Right ventricle myocardium superior (tissue), 1 donor: ENCODE results near the gene THUMPD3. TPM values are rescaled to one million over a fixed set of nuclear protein-coding genes. Genes with fewer than 3 reads are reported as not detected.

Source experiments
- ATAC-seq: fragments of 200-7000 bp; cut with Tn5 transposase; one replicate; pipeline ENCODE4 v1.9.1; 2020; ENCODE audit warnings: mild to moderate bottlenecking; ENCODE audit not compliant: poor library complexity
- DNase-seq: peaks from one replicate; pipeline ENCODE4 v3.0.0-alpha.2; 2020
- intact Hi-C: fragments of 100-400 bp; cut with DNase I; formaldehyde crosslinking; loops from one replicate; pipeline ENCODE4 v1.11.2; 2022
- total RNA-seq: library from RNA; stranded (reverse); fragmentation: NEBNext Ultra II Directional; extraction: Animal tissue kit (Norgen Biotek cat#: 25700); gene quantifications from one replicate; pipeline ENCODE4 v1.2.1, GENCODE V29; 2021
- donor health status: DM: no; HTN: yes; CAD: no; lungs with severe emphysema.

Gene THUMPD3
- total RNA-seq, 1 donor from 2014 or later: 52.9 TPM

DNA sequence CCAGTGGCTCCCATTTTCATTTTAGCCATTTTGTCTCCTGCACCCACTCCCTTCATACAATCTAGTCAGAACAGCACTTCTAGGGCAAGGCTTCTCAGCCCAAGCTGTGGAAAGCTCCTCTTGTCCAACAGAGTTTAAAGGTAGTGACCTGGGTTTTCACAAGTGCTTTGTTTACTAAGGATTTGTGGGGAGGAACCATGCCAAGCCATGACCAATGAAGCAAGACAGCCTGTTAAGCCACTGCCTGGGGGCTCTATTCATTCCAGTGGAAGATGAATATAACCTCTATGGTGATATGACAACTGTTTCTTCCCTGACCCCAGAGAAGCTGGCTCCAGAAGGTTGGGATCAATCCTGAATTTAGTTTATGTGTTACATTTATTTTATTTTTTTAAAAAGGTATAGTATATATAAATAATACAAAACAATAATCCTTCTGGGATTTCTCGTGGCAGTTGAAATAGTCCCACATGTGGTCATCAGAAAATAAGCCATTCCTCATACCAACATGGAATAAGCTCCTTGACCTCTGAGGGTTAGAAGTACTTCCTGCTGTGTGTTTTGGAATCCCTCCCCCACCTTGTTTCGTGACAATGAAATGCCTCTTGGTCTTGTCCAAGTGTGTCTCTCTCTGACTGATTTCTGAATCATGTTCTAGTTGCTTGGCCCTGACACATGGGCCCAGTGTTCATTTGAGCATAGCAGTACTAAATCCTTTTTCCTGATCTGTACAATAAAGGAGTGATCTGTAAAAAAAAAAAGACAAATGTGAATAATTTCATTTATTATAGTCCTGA, 13.3 kb upstream of the THUMPD3 start:
- intact Hi-C loops: no loop called here

DNA sequence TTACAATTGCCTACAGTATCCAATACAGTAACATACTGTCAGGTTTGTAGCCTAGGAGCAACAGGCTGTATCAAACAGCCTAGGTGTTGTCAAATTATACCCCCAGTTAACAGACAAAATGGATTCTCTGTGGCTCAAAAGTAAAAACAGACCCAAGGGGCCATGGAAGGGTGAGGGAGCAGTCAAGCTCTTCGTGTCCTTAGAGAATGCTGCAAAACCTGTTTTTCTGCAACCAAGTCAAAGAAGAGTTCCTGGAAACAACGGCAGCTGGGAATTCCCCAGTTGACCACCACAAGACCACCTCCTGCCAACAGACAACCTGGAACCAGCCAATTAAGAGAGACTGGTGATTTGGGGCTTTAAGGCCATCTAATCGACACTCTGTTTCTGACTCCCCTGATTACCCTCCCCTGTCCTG, 11.1 kb upstream of the THUMPD3 start:
- ATAC-seq (no peak), DNase-seq (no peak)
- intact Hi-C loops: no loop called here

More for the DNA sequence above, 13.3 kb upstream of the THUMPD3 start:
- no peak for DNase-seq
- ATAC-seq: no peak

DNA sequence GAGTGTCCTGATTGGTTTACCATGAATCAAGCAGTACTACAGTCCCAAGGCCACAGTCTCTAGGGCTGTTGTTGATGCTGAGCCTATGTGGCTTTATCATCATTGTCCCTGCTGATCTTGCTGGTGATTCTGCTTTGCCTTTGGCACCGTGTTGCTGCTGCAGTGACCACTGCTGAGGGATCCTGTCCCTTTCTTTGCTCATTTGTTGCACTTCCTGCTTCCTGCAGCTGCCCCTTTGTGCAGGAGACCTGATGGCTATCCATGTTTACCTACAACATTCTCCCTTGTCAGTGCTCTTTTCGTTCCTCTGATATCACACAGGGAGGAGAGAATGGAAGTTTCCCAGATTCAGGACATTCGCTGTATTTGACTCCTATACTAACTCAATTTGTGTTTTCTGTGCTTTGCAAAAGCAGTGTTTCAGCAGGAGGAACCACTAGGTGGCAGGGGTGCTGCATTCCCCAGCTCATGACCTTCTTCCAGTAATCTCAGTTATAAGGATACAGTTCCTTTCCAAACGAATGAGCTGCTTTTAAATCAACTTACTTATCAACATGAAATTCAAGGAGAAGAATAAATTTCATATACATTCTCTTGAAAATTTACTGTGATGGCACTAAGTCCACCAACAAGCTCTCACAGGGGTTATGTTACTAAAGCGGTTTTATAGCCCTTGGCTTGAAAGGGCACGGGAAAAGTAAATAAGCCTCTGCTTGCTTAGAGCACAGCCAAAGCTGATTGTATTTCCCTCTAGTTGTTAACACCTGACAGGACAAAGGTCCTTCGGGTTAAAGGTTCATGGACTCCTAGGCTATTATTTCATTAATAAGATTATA, 9.7 kb upstream of the THUMPD3 start:
- DNase-seq (peak; percentile 74), ATAC-seq (peak; percentile 89)
- intact Hi-C loops: no loop called here

DNA sequence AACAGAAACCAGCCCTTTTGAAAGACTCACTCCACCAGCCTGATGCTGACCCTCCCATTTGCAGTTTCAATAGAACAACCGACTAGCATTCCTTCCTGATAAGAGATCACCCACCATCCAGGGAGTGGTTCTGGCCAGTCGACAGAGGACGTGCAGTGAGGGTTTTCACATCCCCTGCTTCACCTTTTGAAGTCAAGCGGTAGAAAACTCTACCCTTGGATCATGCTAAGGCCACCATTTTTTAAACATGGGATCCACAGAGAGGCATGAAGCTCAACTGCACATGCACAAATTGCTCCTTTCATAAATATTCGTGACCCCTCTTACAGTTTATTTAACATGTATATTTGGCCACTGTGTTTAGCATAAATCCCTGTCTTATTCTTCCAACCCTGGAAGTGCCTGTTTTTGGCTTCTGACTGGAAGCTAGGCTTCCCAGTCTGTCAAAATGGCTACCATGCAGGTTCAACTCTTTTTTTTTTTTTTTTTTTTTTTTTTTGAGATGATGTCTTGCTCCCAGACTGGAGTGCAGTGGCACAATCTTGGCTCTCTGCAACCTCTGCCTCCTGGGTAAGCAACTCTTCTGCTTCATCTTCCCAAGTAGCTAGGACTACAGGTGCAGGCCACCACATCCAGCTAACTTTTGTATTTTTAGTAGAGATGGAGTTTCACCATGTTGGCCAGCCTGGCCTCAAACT, 1.0 kb upstream of the THUMPD3 start:
- no peak for DNase-seq
- no peak for ATAC-seq
- intact Hi-C loops: loop anchor here (5.0 kb wide), 1 partner anchor 60 kb away; no protein-coding TSS in a partner anchor

DNA sequence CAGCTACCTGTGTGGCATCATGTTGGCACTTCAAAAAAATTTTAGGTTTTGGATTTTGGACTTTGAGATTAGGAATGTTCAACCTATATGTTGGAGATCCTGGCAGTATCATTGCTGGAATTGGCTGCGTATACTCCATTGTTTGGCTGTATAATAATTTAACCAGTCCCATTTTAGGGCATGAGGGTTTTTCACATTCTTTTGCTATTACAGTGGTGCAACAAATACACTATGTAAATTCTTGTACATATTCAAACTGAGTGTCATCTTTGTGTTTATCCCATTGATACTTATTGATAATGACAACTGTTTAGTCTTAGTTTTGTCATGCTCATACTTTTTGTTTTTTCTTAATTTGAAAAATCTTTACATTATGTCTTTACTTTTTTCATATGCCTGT, 6.7 kb downstream of the THUMPD3 start:
- DNase-seq (no peak), ATAC-seq (no peak)
- intact Hi-C loops: no loop called here

DNA sequence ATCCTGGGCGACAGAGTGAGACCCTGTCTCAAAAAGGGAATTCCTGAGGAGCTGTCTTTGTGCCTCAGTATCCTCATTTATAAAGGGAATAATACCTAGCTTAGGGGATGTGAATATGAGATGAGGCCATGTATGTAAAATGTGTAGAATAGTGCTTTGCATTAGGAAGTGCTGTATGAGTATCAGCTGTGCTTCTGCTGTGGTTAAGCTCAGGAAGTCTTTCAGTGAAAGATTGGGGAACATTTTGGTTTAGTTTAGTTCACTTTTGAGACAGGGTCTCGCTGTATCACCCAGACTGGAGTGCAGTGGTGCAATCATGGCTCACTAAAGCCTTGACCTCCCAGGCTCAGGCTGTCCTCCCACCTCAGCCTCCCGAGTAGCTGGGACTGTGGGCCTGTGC, 10.6 kb downstream of the THUMPD3 start:
- intact Hi-C loops: no loop called here
- DNase-seq (no peak), ATAC-seq (no peak)

DNA sequence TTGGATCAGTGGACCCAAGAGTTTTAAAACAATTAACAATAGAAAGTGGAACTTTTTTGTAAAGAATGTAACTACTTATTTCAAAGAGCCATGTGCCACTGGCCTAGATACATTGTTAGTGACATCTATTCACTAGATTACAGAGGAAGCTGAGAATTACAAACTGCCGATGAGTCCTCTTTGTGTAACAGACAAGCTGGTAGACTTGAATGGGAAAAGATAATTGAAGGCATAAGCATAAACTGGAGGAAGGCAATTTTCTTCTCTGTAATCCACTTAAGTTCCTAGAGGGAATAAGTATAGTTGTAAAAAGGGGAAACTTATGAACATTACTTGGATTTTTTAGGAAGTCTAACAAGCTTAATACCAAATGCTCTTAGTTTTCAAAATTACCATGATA, 15.1 kb downstream of the THUMPD3 start:
- ATAC-seq: no peak
- DNase-seq: no peak
- intact Hi-C loops: loop anchor here (5.0 kb wide), 1 partner anchor 74 kb away; no protein-coding TSS in a partner anchor

DNA sequence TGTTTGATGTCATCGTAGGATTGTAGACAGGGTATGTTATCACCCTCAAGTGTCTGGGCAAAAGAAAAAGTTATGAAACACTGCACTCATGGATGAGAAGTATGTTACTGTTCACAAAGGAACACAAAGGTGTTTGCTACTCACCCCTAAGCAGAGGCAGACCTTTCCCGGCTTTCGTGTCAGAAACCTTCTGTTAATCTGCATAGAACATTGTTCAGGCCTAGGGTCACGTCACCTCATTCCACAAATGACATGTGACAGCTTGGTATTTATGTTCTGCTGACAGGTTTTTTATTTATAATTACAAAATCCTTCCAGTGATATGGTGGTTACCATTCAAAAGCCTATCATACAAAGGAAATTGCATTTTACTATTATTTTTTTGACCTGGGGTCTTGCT, 16.5 kb downstream of the THUMPD3 start:
- ATAC-seq (no peak), DNase-seq (no peak)
- intact Hi-C loops: loop anchor here (5.0 kb wide), 1 partner anchor 73 kb away; no protein-coding TSS in a partner anchor

DNA sequence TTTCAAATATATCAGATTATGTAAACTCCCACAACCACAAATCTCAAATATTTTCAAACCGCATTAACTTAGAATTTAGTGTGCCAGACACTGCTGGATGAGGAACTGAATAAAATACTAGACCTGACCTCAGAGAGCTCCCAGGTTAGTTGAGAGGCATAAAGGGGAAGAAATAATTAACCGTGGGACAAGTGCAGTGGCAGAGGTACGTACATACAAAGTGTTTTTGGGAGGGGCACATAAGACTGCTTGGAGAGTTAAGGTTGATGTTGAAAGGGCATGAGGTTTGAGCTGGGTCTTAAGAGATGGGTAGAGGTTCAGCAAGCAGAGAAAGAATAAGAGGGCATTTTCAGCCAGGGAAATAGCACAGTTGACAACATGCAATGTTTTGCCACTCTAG, 17.2 kb downstream of the THUMPD3 start:
- no peak for ATAC-seq
- intact Hi-C loops: no loop called here

DNA sequence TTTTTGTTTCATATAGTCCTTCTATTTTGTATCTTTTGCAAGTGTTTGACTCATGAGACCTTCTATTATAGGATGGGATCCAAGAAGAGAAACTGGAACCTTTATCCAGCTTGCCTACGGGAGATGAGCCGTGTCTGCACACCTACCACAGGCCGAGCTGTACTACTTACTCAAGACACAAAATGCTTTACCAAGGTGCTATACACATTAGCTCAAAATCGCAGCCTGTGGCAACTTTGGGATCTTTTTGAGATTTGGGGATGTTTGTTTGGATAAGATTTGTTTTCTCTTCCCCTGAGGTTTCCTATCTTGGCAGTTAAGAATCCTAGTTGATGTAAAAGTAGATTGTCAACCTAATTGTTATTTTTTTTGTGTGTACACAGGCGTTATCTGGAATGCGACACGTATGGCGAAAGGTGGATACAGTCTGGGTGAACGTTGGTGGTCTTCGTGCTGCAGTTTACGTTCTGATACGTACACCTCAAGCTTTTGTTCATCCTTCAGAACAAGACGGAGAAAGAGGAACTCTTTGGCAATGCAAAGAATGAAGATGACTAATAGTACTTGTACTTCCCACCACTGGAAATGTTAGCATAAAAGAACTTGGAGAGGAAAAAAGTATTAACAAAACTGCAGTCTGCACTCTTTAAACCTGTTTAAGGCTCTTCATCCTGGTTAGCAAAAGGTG, 21.4 kb downstream of the THUMPD3 start:
- no peak for DNase-seq
- intact Hi-C loops: no loop called here
- no peak for ATAC-seq

More for the DNA sequence above, 17.2 kb downstream of the THUMPD3 start:
- no peak for DNase-seq

DNA sequence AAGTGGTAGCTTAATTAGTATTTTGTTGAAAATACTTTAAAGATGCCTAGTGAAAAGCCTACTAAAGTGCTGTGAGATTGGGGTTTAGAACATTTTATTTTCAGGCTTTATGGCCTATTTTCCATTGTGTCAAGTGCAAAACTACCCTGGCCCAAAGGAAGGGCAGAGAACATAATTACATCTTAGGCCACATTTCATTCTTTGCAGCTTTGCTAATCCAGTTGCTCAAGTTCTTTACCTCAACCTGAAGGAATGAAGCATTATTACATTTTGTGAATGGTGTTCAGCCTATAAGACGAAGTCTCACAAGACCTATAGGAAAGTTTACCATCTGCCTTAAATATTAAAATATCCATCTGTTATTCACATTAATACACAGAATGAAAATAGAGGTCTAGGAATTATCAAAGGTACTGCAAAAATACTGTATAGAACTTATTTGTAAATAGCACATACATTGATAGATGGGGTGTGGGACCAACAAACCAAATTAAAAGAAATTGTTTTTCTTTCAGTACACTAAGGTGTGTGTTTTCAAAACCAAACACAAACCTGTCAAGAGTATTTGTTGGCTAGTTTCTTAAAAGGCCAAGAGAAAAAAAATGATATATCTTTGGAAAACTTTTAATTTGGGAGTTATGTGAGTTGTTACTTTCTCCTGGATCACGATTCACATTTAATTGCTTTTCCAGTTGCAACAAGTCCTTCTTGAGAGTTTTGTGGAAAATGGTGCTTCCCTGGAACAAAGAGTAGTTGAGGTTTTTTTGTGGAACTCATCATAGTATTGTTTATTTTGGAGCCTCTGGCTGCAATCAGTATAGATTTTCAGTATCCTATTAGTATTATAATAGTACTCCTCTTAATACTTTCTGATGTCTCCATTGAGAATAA, 22.6 kb downstream of the THUMPD3 start:
- DNase-seq (no peak), ATAC-seq (no peak)
- intact Hi-C loops: loop anchor here (5.0 kb wide), 1 partner anchor 42 kb away; no protein-coding TSS in a partner anchor

DNA sequence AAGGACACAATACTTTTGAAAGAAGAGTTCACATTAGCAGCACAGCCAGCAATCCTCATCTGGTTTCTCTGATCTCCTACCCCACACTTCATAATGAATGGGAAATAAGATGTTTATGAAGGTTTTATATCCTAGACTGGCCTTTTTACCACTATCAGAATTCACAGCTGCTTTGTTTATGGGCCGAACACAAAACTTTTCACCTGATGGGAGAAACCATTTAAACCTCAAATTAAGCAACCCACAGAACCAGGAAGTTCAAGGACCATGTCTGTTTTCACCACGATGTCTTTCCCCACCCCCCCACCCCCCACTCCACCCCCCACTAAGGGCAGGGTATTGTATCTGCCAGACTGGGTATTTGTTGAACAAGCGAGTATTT, 23.2 kb downstream of the THUMPD3 start:
- DNase-seq (no peak), ATAC-seq (no peak)
- intact Hi-C loops: loop anchor here (5.0 kb wide), 1 partner anchor 41 kb away; no protein-coding TSS in a partner anchor

DNA sequence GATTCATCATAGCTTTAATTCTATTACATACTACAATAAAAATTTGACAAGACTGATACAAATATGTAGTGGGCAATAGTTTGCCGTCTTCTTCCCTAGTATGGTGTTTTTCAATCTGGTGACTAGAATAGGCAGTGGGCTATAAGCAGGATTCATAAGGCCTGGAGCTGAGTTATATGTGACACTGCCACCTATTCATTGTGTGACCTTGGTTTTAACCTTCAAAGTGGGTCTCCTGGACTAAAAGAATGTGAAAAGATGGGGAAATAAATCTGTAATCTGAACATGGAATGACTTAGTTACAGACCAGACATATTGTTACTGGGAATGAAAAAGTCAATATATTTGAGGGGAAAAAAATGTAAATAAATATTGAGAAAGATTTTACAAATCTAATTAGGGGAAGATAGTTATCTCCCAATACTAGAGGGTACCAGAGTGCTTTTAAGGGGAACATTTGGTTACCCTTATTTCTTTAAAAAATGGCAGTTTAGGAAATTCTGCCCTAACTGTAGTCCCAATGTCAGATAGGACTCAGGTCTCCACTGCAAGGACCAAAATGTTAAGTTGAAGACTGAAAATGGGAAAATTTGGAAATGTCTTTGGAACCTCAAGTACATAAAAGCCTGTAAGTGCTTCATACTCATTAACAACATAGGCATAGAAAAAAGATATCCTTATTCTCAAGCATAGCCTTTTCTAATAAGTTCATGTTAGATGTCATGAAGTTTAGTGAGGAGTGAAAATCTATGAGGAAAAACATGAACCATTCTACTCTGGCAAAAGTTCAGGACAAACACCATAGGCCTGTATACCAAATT, 23.9 kb downstream of the THUMPD3 start:
- no peak for DNase-seq
- ATAC-seq: no peak
- intact Hi-C loops: loop anchor here (5.0 kb wide), 1 partner anchor 41 kb away; no protein-coding TSS in a partner anchor

DNA sequence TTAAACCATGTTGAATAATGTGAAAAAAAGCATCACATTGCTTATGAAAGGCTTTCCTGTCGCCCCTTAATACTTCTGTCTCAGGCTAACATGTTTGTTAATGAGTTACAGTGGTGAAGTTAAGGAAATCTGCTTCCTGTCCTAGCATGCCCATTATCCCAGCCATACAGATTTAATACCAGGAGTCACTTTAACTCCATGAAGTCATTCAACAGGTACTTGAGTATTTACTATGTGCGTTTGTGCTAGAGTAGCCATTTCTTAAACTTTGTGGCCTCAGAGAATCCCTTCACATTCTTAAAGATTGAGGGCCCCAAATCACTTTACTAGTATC, 24.4 kb downstream of the THUMPD3 start:
- DNase-seq: no peak
- intact Hi-C loops: loop anchor here (5.0 kb wide), 1 partner anchor 40 kb away; no protein-coding TSS in a partner anchor
- ATAC-seq: no peak

DNA sequence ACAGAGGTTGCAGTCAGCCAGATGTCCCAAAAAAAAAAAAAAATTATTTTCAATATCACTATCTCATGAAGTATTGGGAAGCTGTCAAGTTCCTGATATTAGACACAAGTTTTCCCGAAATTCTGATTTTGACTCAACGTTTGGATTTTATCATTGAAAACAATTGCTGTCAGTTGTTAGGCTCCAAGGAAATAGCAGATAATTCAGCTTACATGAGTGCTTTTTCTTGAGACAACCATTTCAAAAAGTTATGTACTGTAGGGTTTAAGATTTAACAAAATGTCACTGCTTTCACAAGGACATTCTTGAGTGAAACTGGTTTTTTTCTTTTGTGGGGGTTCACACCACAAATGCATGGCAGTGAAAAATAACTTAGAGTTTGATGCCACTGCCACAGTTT, 25.3 kb downstream of the THUMPD3 start:
- DNase-seq: no peak
- ATAC-seq: no peak
- intact Hi-C loops: loop anchor here (5.0 kb wide), 1 partner anchor 39 kb away; no protein-coding TSS in a partner anchor

DNA sequence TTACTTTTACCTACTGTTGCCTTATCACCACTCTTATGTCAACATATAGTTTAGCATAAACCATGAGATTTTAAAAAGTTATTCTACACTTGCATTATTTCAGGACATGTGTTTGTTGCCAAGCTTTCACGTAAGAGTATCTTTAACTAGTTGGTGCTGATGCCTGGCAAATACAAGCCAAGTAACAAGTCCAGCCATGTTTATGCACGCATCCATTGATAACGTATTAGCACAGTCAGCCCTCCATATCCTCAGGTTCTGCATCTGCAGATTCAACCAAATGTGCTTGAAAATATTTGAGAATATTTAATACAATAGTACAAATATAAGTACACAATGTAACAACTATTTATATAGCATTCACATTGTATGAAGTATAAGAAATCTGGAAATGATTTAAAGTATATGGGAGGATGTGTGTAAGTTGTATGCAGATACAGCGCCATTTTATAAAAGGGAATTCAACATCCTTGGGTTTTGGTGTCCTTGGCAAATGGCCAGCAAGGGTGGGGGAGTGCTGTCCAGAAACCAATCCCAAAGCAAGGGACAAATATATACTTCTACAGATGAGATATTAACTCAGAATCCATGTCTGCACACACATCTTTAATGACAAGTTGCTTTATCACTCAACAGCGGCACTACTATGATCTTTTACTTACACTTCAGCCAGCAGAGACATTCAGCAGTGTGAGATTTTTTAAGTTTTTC, 25.9 kb downstream of the THUMPD3 start:
- no peak for DNase-seq
- ATAC-seq: no peak
- intact Hi-C loops: loop anchor here (5.0 kb wide), 1 partner anchor 39 kb away; no protein-coding TSS in a partner anchor
